Measurements from ENCODE around the gene CDKAL1. TPM values are rescaled to one million over a fixed set of nuclear protein-coding genes. Genes with fewer than 3 reads are reported as not detected.

CDKAL1 gene
- total and polyA plus RNA-seq, 2 of the 13 experiments (the other 11 are each of a cell fraction or from before 2014, with no cell fraction given): 9.5 to 27.7 TPM

DNA sequence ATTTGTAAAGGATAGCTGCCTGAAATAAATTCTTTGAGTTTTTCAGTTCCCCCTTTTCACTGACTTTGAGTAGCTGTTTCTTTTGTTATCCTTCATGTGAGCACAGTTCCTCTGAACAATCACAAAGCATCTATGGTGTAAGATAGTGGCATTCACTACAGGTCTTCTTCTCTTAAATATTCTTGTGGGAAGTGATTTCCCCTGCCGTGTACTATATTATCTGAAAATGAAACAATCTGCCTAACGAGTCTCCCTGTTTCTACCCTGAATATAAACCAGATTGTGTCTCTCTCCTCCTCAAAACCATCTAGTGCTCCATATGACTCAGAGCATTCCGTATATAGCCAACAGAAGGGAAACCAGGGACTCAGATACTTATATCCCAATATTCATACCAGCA is 679.2 kb downstream of the CDKAL1 start (continued):
- TF ChIP-seq, protein P1, sequence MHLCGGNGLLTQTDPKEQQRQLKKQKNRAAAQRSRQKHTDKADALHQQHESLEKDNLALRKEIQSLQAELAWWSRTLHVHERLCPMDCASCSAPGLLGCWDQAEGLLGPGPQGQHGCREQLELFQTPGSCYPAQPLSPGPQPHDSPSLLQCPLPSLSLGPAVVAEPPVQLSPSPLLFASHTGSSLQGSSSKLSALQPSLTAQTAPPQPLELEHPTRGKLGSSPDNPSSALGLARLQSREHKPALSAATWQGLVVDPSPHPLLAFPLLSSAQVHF (CRISPR knock-in tag; IDR thresholded peaks at IDR 0.05): no peak
- TF ChIP-seq CREB1 (IDR thresholded peaks at IDR 0.05) (no peak), CREB1 (CRISPR knock-in tag; IDR thresholded peaks at IDR 0.05) (no peak), JUND (CRISPR knock-in tag; IDR thresholded peaks at IDR 0.05) (no peak), TBX3 (IDR thresholded peaks at IDR 0.05; ENCODE audit: borderline replicate concordance) (no peak), GTF3A (CRISPR knock-in tag; conservative IDR thresholded peaks at IDR 0.05) (no peak), HOXA9 (CRISPR knock-in tag; IDR thresholded peaks at IDR 0.05; ENCODE audit: borderline replicate concordance) (no peak), NFYC (CRISPR knock-in tag; IDR thresholded peaks at IDR 0.05) (no peak)
- TF ChIP-seq, protein P2, sequence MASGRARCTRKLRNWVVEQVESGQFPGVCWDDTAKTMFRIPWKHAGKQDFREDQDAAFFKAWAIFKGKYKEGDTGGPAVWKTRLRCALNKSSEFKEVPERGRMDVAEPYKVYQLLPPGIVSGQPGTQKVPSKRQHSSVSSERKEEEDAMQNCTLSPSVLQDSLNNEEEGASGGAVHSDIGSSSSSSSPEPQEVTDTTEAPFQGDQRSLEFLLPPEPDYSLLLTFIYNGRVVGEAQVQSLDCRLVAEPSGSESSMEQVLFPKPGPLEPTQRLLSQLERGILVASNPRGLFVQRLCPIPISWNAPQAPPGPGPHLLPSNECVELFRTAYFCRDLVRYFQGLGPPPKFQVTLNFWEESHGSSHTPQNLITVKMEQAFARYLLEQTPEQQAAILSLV (CRISPR knock-in tag; IDR thresholded peaks at IDR 0.05; ENCODE audit: borderline replicate concordance): no peak

DNA sequence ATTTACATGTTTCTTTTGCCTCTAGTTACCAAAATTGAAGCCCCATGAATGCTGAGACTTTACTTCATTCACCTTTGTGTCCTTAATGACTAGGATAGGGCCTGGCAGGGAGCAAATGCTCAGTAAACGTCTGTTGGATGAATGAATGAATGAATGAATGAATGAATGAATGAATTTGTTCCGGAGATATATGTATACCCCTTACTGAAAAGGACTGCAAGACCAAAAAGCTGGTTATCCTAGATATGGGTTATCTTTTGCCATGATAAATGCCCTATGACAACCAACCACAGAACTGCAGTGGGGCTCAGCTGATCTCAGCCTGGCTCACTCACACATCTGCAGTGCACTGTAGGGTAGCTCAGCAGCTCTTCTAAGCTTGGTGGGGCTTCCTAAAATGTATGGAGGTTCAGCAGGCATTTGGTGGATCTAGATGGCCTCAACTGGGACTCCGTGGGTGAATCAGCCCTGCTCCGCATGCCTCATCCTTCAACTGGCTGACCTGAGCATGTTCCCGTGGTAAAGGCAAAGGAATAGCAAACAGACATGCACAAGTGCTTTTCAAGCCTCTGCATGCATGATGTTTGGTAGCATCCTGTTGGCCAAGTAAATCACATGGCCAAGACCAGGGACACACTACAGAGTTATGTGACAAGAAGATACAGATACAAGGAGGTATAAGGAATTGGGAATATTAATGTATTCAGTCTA is 680.6 kb downstream of the CDKAL1 start:
- ATAC-seq (no peak), DNase-seq (ENCODE audit: low spot score) (no peak), FAIRE-seq (no peak)
- Histone ChIP-seq H3K4me2 (ENCODE audit: low read depth, low read length) (no peak overlapping the region), H3K27me3 (ENCODE audit: control insufficient read depth in 1 of 2, insufficient read depth in 2 of 2, low read length in 2 of 2) (no peaks in the 10 kb centered on the region), H4K20me1 (ENCODE audit: insufficient read depth, low read length) (no peaks in the 10 kb centered on the region), H2AFZ (ENCODE audit: low read length) (no peak overlapping the region), H3K9ac (ENCODE audit: insufficient read depth, low read depth, low read length) (no peak overlapping the region), H3K9me3 (ENCODE audit: low read length) (no peaks in the 10 kb centered on the region), H3K36me3 (replicated peaks in 1 of 2; ENCODE audit: control insufficient read depth in 1 of 2, insufficient read depth in 2 of 2, low read length in 2 of 2) (peaks cover 0 to 1% of the 10 kb centered on the region in 2 experiments; a peak in 1 of 5 replicates), H3K79me2 (ENCODE audit: insufficient read depth, low read length) (no peaks in the 10 kb centered on the region), H3K4me1 (ENCODE audit: insufficient read depth, low read length) (no peaks in the 10 kb centered on the region), H3K27ac (ENCODE audit: extremely low read length, insufficient read depth, low read length) (no peak overlapping the region), H3K4me3 (replicated peaks in 1 of 3; ENCODE audit: insufficient read depth in 1 of 3, low read depth in 2 of 3, low read length in 3 of 3) (no peak overlapping the region)
- no TSS peak for BruUV-seq (replicated peaks)
- in situ Hi-C loops (cut with HindIII; ENCODE audit: extremely low pct_ligation_motif_present, low pct_unique_long_range_greater_than_20kb): no loop called here
- ChIA-PET POLR2A (no interaction called here), CTCF (ENCODE audit: low intra/inter-chr PET ratio, low total read pairs) (no interaction called here)
- intact Hi-C loops (cut with micrococcal nuclease; ENCODE audit: unreplicated experiment): no loop called here
- WGBS (ENCODE audit: low lambda C conversion rate): 67% methylated on average over 5 of the region's 5 CpGs
- TF ChIP-seq, protein P3, sequence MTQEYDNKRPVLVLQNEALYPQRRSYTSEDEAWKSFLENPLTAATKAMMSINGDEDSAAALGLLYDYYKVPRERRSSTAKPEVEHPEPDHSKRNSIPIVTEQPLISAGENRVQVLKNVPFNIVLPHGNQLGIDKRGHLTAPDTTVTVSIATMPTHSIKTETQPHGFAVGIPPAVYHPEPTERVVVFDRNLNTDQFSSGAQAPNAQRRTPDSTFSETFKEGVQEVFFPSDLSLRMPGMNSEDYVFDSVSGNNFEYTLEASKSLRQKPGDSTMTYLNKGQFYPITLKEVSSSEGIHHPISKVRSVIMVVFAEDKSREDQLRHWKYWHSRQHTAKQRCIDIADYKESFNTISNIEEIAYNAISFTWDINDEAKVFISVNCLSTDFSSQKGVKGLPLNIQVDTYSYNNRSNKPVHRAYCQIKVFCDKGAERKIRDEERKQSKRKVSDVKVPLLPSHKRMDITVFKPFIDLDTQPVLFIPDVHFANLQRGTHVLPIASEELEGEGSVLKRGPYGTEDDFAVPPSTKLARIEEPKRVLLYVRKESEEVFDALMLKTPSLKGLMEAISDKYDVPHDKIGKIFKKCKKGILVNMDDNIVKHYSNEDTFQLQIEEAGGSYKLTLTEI (CRISPR knock-in tag; conservative IDR thresholded peaks at IDR 0.05): no peak
- TF ChIP-seq ZNF101 (CRISPR knock-in tag; IDR thresholded peaks at IDR 0.05; ENCODE audit: borderline replicate concordance, low read depth) (no peak), ZC3H4 (CRISPR knock-in tag; IDR thresholded peaks at IDR 0.05; ENCODE audit: borderline replicate concordance) (no peak), POGZ (CRISPR knock-in tag; IDR thresholded peaks at IDR 0.05) (no peak), RNF2 (conservative IDR thresholded peaks at IDR 0.05; ENCODE audit: low read depth) (no peak)
- TF ChIP-seq, protein P4, sequence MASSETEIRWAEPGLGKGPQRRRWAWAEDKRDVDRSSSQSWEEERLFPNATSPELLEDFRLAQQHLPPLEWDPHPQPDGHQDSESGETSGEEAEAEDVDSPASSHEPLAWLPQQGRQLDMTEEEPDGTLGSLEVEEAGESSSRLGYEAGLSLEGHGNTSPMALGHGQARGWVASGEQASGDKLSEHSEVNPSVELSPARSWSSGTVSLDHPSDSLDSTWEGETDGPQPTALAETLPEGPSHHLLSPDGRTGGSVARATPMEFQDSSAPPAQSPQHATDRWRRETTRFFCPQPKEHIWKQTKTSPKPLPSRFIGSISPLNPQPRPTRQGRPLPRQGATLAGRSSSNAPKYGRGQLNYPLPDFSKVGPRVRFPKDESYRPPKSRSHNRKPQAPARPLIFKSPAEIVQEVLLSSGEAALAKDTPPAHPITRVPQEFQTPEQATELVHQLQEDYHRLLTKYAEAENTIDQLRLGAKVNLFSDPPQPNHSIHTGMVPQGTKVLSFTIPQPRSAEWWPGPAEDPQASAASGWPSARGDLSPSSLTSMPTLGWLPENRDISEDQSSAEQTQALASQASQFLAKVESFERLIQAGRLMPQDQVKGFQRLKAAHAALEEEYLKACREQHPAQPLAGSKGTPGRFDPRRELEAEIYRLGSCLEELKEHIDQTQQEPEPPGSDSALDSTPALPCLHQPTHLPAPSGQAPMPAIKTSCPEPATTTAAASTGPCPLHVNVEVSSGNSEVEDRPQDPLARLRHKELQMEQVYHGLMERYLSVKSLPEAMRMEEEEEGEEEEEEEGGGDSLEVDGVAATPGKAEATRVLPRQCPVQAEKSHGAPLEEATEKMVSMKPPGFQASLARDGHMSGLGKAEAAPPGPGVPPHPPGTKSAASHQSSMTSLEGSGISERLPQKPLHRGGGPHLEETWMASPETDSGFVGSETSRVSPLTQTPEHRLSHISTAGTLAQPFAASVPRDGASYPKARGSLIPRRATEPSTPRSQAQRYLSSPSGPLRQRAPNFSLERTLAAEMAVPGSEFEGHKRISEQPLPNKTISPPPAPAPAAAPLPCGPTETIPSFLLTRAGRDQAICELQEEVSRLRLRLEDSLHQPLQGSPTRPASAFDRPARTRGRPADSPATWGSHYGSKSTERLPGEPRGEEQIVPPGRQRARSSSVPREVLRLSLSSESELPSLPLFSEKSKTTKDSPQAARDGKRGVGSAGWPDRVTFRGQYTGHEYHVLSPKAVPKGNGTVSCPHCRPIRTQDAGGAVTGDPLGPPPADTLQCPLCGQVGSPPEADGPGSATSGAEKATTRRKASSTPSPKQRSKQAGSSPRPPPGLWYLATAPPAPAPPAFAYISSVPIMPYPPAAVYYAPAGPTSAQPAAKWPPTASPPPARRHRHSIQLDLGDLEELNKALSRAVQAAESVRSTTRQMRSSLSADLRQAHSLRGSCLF (CRISPR knock-in tag; IDR thresholded peaks at IDR 0.05; ENCODE audit: borderline replicate concordance): no peak
